HG02870 (cell line): ENCODE results near the gene INPP4A.
"Not testable (repeated sequence)": the region's sequence is repeated elsewhere in the genome, so short reads cannot be mapped to it uniquely, and the experiment has no call there.

Experiments used
- ATAC-seq: cut with Tn5 transposase; IDR thresholded peaks from one replicate; pipeline ENCODE4 v1.9.1; 2021; ENCODE audit warnings: mild to moderate bottlenecking, moderate library complexity; ENCODE audit not compliant: unreplicated experiment

INPP4A gene

DNA sequence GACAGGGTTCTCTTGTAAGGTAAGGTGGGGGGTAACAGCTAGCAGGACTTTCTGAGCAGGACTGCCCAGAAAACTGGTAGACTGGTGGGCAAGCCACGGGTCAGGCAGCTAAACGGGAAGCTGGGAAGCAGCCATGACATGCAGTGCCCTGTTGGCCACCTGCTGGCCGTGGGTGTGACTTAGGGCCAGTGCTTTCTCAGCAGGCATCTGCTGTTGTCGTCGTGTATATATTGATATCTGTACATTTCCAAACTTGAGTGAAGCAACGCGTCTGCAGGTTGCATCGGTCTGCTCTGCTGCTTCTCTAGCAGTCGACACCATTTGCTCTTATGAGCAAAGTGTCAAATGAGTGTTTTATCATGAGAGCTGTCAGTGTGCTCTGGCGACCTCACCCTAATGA, 132.7 kb downstream of the INPP4A start:
- ATAC-seq: no peak

DNA sequence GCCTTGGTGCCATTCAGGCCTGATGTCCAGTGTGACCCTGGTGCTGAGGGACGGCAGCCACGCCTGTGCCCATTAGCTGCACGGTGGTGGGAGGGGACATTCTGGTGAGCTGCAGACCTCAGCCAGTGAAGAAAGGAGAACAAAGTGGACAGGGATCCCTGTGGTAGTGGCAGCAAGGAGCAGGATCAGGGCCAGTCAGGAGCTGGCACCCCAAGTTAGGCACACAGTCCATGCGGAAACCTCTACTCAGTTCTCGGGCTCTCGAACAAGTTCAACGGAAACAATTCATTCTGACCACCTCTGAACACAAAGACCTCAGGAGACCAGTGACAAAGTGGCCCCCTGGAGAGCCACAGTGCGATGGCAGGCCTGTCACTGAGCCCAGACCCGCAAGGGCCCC, 133.6 kb downstream of the INPP4A start:
- ATAC-seq: no peak

DNA sequence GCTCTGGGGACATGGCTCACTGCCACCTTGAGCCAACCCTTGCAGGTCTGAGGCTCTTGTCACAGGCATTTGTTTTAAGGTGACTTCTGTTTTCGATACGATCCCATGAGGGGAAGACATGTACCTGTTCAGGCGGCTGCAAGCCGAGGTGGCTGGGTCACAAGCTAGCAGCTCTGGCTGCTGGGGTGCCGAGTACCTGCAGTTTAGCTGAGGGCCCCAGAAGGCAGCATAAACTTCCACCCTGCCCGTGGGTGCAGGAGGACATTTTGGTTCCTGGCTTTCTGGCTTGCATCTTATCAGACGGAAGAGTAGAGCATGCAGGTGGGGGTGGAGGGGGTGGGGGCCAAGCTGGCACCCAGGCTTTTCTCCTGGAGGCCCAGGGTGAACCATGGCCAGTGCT, 135.3 kb downstream of the INPP4A start:
- no peak for ATAC-seq

DNA sequence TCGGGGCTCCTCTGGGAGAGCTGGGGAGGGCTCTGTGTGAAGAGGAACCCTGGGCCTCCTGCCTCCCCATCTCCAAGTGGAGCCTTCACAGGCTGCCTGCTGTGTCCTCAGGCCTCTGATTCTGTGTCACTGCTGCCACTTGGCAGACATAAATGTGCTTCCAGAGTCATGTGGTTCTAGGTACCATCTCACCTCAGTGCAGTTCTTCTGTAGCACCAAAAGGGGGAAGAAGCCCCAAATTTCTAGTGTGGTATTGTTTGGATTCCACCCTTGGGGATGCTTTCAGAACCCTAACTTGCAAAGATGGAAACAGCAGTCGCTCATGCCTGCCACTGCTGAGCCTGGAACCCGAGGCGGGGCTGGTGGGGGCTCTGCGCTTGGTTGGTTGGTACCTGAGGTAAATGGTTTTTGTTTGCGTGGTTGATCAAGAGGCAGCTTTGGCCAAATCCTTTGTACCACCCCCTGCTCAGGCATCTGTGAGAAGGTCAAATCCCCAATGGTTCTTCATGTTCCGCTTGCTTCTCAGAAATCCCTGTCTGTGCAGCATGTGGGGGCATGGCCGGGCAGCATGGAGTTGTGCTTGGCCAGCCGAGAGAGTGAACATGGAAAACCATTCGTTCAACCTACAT, 136.1 kb downstream of the INPP4A start:
- no peak for ATAC-seq

DNA sequence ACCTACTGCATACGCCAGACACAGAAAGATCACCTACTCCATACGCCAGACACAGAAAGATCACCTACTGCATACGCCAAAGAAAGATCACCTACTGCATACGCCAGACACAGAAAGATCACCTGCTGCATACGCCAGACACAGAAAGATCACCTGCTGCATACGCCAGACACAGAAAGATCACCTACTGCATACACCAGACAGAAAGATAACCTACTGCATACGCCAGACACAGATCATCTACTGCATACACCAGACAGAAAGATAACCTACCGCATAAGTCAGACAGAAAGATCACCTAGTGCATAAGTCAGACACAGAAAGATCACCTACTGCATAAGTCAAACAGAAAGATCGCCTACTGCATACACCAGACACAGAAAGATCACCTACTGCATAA, 137.9 kb downstream of the INPP4A start:
- ATAC-seq: no peak

DNA sequence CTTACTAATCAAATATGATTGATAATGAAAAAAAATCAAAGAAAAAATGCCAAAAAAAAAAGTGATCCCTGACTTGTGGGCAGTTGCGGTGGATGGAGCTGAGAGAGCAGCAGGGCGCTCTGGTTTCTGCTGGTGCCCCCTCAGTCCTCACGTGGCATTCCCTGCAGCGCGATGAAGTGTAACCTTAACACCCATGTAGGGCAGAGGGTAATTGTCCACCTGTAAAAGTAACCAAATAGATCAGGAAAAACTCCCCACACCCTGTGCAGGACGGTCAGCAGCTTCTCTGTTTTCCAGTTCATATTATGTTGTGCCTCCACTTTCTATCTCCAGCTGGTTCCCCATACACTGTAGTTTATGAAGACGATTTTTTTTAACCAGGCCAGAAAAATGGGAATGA, 138.6 kb downstream of the INPP4A start:
- ATAC-seq: no peak

DNA sequence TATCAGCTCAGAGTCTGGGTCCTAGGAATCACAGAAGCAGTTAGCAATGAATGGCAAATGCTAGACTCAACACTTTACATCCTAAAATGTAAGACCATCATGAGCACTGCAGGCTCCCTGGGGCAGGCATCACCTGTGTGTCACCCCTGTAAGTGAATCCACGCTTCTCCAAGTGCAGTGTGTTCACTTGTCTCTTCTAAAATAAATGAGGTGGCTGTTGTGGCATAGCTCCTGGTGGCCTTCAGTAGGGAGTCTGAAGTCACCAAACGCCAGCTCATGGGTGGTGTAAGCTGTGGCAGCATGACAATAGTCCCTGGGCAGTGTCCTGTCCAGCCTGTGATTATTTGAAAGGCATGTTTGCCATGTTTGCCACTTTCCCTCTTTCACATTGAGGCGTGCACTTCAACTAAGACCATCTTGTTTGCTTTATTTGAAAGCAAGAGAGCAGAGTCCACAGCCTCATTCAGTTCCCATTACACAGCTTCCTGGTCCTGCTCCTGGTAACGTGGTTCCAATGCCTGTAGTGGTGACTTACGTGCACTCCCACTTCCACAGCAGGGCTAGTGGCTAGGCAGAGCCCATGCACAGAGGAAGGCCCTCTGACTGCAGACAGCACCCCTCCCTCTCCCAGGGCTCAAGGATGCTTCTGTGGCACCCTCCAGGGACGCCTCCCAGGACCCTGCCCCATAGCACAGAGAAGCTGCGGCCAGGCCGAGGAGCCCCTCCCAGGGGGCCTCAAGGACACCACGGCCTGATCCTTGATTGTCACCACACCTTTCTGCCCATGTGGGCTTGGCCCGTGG, 139.4 kb downstream of the INPP4A start:
- ATAC-seq: no peak

DNA sequence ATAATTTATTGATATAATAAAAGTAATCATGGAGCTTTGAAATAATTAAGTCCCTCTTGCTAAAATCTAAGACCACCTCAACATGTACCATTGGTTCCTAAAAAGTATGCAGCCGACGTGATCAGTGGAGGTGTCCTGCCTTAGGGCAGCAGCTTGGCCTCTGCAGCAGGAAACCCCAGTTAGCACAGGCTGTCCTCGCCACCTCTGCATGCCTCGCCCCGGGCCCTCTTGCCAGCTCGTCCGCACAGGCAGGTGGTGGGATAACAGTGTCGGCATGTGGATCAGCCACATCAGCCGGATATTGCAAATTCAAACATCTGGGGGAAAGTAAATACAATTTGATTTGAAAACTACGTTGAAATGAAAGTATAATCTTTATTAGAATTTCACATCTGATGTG, 140.7 kb downstream of the INPP4A start:
- no peak for ATAC-seq

DNA sequence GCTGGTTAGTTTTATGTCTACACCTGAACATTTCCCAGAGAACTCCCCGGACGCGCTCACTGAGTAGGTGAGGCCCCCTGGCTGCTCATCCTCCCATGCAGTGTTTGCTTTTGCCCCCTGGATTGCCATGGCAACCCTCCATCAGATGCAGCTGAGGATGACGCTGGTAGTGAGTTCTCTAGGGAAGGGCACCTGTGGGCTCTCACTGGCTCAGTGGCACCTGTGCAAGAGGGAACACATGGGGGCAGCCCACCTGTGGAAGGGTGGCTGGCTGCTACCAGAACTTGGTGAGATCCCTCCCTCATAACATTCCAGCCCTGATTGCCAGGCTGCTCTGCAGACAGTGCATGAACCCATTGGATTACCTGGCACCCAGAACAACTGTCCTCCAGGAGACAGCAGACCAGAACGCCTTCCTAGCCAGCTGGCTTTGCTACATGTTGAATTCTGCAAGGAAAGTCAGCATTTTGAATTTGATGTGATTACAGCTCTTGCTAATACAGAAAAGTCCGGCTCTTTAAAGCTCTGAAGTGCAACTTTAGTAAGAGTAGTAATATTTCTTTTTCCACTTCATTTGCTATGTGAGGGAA, 142.0 kb downstream of the INPP4A start:
- ATAC-seq: no peak

DNA sequence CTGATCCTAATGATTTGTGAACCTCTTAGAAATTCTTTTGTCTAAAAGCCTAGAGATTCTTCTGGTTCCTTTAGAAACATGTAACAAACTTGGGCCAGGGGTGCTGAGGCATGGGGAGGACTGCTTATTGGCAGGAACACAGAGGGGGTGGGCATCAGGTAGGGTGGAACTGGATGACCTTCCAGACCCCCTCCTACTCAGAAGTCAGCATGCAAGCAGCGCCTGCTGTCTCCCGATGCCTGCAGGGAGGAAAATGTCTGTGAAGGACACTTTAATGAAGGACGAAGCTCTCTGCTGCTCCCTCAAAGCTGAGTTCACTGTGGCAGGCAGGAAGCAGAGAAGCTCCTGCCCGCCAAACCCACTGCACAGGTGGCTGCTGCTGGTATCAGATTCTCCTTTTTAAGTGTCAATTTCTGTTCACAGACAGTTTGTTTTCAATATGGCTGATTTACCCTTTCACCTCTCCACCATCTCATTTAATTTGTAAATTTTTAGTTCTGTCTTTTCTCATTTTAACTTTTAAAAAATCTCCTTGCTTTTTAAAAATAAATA, 144.3 kb downstream of the INPP4A start:
- no peak for ATAC-seq

DNA sequence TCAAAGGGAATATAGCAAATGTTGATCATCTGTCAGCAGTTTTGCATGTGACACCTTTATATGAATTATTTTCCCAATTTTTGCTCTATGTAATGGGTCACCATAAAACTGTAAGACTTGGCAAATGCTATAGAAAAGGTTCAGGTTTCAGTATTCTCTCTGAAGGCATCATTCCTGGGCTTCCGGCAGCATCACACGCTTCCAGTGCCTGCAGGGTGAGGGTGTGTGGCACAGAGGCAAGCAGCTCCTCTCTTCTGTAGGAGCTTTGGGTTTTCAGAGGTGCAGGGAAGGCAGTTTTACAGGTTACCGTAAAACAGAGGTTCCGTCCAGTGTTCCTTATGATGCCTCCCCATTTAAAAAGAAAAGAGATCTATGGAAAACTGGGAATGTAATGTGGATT, 144.8 kb downstream of the INPP4A start:
- ATAC-seq: no peak

DNA sequence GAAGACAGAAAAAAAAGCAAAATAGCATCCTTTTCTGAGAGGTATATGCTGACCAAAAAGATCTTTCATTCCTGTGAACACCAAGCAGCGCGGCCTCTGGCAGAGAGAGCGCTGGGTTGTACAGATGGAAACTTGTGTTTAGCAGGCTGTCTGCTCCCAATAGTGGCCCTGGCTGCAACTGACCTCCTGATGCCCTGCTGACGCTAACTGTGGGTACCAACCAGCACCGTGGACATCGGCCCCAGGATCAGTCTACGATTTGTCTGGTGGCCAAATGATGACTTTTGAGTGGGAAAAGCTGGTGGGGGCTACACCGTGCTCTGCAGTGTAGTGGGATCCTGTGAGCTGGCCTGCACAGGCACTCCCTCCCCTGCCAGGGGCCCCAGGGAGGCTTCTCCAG, 147.9 kb downstream of the INPP4A start:
- no peak for ATAC-seq

DNA sequence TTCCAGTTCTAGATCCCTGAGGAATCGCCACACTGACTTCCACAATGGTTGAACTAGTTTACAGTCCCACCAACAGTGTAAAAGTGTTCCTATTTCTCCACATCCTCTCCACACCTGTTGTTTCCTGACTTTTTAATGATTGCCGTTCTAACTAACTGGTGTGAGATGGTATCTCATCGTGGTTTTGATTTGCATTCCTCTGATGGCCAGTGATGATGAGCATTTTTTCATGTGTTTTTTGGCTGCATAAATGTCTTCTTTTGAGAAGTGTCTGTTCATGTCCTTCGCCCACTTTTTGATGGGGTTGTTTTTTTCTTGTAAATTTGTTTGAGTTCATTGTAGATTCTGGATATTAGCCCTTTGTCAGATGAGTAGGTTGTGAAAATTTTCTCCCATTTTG, 150.0 kb downstream of the INPP4A start:
- not testable (repeated sequence) for ATAC-seq

DNA sequence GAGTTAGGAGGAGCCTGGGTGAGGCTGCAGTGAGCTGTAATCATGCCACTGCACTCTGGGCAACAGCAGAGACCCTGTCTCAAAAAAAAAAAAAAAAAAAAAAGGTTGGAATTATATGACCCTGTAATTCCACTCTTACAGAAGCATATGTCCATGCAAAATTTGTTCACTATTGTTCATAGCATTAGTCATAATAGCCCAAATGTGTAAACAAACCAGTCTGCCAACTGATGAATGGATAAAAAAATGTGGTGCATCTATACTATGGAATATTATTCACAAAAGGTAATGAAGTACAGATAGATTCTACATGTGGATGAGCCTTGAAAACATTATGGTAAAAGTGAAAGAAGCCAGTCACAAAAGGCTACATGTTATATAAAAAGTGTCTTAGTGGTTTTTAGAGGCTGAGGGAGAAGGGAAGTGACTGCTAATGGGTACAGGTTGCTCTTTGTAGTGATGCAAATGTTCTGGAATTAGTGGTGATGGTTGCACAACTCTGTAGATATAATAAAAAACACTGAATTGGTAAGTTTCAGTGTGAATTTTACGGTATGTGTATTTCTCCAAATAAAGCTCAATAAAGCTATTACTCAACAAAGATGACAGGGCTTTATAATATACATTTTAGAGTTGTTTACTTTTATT, 154.2 kb downstream of the INPP4A start:
- ATAC-seq: no peak

DNA sequence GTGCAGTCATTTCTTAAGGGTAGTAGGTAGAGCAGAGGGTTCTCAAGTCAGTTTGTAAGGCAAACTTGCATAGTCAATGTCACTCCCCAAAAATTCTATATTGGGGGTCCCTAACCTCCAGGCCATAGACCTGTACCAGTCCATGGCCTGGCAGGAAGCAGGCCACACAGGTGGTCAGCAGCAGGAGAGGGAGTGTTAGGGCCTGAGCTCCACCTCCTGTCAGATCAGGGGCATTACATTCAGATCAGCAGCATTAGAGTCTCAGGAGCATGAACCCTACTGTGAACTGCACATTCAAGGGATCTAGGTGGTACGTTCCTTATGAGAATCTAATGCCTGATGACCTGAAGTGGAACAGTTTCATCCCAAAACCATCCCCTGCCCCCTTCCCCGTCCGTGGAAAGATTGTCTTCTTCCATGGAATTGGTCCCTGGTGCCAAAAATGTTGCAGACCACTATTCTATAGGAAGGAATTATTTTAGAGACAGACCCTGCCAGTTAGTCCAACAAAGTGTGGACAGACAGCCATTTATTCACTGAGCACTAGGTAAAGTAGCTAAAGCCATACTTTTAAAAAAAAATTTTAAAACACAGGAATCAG, 157.0 kb downstream of the INPP4A start:
- ATAC-seq: peak; percentile 65

DNA sequence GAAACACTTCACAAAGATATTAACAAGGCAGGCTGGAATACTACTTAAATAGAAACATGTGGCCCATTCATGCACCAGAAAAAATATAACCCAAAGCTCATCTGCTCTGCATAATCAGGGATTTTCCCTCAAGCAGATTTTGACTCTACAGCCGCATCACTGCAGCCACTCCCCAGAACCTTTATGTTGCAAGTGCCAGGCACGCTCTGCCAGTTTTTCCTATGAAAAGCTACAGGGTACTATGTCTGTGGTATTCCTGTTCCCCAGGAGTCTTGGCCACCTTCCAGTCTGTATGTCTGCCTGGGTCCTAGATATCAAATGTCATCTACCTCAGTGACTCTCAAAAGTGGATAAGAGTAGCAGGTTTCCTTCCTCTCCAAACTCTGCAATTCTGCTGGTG, 159.9 kb downstream of the INPP4A start:
- ATAC-seq: no peak

DNA sequence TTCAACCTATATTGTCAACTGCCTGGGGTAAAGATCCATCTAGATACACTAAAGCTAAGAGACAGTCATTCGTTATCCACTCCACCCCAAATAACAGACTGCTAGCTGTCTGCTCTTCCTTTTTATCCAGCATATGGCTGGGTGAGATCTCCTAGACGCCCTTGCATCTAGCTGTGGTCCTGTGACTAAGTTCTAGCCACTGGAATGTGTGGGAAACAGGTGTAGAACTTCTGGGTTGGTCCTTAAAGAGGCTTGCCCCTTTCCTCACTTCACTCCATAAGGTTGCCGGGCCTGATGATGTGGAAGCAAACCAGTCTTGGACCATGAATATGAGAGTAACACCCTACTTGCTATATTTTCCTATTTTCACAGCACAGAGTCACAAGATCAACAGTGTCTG, 160.4 kb downstream of the INPP4A start:
- no peak for ATAC-seq

DNA sequence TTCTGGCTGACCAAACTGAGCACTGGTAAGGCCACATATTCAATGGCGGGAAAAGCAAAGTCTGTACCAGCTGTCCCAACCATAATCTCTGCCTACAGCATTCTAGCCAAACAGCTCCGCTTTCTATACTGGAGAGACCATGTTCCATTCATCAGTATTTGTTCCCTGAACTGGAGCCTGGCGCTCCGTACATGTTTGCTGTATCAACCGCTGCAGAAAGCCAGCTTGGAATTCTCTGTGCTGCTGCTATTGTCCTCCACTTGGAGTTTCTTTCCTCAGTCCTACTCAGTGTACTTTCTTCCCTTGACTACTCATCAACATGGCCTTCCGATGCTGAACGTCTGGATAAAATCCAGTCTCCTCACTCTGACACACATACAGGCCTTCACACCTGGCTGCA, 161.8 kb downstream of the INPP4A start:
- ATAC-seq: no peak

DNA sequence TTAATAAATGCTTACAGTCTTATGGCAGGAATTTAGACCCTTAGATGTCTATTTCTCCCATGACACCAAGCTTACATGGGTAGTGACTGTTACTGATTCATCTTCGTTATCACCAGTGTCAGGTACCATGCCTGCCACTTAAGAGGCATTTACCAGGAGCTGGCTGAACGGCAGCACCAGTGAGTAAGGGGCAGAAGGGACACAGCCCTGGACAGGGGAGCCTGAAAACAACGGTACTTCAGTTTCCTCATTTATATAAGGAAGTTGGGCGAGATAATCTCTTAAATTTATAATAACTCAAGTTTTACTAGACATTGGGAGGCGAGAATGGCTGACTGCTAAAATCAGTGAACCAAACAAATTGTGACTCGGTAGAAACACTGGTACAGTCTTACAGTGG, 162.4 kb downstream of the INPP4A start:
- no peak for ATAC-seq

DNA sequence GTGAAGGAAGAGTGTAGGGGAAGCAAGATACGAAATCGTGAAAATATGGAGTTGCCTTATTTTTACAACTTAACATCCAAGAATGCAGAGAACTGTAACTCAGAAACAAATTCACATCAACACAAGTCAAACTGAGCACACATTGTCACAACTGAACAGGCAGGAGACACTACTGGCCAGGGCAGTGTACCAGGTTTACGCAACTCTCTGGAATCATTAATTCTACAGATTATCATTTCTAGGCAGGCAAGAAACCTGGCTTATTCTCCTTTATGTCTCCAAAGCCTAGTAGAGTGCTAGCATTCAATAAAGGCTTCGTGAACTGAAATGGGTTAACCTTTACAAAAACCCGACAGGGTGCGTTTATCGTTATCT, 163.1 kb downstream of the INPP4A start:
- no peak for ATAC-seq
